OCI-M2 (cell line): ENCODE measurements around the gene BPIFB6.
"Not testable (repeated sequence)": the region's sequence is repeated elsewhere in the genome, so short reads cannot be mapped to it uniquely, and the experiment has no call there.

Experiments
- DNase-seq: peaks from one replicate; lab custom pipeline; 2025; ENCODE audit not compliant: unreplicated experiment; lab: John Stamatoyannopoulos, UW

Gene BPIFB6

GRCh38 chr20:33027769-33028751 is 3.4 kb upstream of the BPIFB6 start:
- DNase-seq: no peak

DNA sequence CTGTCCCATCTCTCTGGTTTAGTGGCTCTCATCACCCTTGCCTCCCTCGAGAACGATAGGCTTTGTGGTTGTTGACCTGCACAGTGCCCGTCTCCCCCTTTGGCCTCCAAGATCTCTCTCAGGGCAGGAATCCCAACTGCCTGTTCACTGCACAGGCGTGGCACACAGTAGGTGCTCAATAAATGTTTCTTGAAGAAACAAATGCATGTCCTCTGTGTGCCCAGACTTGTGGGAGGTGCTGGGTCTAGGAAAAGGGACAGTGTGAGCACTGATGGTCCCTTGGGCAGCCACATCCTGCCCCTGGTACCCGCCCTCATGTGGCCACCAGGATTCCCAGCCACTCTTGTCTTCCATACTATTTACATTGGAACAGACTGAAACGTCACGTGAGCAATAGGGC is 2.6 kb upstream of the BPIFB6 start:
- DNase-seq: no peak

DNA sequence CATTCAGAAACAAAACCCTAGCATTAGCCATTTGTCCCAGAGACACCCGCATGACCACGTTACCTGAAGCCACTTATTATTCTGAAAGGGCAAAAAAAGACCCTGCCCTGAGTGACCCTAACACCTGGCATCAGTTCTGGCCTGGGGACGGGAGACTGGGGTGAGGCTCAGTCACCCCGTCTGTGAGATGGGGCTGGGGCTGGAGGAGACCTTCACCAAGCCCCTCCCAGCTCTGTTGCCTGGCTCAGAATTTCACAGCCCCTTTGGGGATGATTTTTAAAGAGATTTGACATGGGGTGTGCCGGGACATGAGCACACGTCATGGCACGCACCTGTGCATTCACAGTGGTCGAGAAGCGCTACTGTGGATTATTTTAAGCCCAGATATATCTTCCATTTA is 1.4 kb upstream of the BPIFB6 start:
- DNase-seq: no peak

DNA sequence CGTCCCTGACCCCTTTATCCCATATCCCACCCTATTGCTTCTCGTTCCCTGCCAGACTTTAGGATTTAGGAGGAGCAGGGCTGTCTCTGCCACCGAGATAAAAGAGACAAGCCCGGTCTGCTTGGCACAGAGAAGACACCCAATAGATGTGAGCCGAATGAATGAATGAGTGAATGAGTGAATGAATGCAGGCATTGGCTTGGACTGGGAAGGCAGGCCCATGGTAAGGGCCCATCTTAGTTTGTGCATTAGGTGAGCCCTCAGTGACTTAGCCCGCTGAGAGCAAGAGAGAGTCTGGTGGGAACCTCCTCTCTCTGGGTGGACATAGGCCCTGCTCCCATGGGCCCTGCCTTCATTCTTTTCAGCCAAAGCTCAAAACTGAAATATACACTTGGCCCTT is 879 bp upstream of the BPIFB6 start:
- no peak for DNase-seq

DNA sequence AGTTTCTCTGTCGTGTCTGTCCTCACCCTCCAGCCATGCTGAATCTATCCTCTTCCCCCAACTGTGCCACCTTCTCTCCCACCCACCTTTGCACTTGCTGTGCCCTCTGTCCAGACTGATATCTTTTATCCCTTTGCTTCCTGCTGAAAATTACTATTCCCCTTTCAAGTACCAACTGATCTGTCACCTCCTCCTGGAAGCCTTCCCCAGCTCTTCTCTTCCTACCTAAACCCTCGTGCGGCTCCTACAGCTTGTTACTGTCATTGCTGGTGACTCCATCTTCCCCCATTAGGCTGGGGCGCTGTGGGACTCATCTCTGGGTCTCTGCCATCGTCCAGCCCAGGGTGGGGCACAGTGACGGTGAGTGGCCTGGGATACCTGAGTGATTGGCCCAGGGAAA is 1.1 kb downstream of the BPIFB6 start:
- no peak for DNase-seq

- DNase-seq: no peak
Observed at GRCh38 chr20:33033381-33033780, 1.9 kb downstream of the BPIFB6 start.

GRCh38 chr20:33034115-33034514 is 2.7 kb downstream of the BPIFB6 start:
- DNase-seq: no peak

DNA sequence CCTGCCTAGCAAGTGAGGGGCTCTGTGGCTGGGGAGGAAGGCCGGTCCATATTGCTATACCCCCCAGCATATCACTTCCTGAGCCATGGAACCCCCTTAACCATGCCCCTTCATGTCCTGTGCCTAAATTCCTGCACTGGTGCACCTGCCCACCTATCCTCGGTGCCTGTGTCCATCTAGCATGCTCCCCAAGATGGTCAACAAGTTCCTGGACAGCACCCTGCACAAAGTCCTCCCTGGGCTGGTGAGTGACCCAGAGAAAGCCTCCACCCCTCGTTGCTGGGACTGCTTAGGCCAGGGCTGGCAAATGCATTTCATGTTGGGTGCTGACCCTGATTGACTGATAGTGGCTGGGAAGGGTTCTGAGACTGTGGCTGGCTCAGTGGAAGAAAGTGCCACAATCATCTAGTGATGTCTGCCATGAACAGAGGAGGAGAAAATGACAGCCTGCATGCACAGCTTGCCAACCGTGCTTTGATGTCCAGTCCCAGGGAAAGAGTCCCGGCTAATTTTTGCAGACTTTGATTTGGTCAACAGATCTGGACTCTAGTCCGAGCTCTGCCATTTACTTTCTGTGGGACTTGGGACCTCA is 3.5 kb downstream of the BPIFB6 start:
- no peak for DNase-seq

- DNase-seq: no peak
Observed at GRCh38 chr20:33037456-33037855, 6.0 kb downstream of the BPIFB6 start.

DNA sequence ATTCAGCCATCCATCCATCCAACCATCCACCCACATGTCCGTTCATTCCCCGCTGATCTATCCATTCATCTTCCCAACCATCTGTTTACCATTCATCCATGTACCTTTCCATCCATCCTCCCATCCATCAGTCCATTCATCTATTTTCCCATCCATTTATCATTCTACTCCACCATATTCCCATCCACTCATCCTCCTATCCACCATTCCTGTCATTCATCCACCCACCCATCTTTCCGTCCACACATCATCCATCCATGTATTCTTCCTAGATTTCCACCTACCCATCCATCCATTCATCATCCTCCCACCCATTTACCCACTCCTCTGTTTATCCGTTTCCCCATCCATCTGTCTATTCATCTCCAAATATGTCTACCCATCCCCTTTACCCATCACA is 6.8 kb downstream of the BPIFB6 start:
- DNase-seq: no peak

DNA sequence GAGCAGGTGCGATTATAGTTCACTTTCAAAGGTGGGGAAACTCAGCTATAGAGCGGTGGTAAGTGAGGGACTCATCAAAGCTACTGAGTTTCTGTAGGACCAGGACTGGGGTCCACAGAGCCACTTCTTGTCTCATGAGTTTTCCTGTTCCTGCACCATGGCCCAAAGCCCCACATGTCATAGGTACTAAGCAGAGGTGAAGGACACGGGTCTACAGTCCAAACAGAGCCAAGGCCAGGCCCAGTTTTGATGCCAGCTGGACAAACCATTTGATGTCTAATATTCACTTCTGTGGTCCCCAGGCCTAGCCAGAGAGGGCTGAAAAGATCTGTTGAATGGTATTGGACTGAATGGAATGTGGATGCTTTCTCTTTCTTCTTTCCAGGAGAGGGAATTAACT is 11.0 kb downstream of the BPIFB6 start:
- no peak for DNase-seq

DNA sequence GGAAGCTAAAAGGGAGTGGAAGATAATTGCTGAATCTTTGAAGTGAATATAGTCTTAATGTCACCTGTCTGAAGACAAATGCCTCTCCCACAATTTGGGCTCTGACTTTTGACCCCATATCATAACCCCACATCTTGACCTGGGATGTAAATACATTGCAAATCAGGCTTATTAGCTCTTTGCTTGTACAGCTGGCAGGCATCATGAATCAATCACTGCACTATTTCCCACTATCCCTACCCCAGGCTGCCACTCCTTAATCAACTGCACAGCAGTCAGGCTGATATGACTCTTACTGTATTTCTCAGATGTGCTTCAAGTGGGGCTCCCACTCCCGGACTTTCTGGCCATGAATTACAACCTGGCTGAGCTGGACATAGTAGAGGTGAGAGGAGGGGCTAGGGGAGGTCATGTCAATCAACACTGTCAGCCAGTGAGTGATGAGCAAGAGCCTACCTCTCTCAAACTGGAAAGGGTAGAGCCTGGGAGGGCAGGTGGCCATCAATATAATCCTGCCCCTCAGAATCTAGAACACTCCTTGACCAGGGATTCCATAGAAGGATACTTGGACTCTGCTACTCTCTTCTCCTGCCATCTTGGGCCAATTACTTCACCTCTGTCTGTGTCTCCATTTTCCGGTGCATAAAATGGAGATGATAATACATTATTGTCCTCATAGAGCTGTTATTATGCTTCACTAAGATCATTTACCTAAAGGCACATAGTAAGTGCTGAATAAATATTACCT is 11.7 kb downstream of the BPIFB6 start:
- no peak for DNase-seq

GRCh38 chr20:33043731-33044181 is 12.3 kb downstream of the BPIFB6 start:
- no peak for DNase-seq

DNA sequence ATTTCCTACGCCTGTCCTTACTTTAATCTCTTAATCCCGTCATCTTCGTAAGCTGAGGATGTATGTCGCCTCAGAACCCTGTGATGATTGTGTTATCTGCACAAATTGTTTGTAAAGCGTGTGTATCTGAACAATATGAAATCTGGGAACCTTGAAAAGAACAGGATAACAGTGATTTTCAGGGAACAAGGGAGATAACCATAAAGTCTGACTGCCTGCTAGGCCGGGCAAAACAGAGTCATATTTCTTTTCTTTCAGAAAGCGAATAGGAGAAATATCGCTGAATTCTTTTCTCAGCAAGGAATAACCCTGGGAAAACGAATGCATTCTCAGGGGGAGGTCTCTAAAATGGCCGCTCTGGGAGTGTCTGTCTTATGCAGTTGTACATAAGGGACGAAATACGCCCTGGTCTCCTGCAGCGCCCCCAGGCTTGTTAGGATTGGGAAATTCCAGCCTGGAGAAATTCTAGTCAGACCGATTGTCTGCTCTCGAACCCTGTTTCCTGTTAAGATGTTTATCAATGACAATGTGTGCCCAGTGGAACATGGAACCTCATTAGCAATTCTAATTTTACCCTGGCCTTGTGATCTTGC is 13.8 kb downstream of the BPIFB6 start:
- DNase-seq: not testable (repeated sequence)

GRCh38 chr20:33046412-33046811 is 15.0 kb downstream of the BPIFB6 start:
- DNase-seq: no peak

GRCh38 chr20:33051333-33051732 is 19.9 kb downstream of the BPIFB6 start:
- no peak for DNase-seq

DNA sequence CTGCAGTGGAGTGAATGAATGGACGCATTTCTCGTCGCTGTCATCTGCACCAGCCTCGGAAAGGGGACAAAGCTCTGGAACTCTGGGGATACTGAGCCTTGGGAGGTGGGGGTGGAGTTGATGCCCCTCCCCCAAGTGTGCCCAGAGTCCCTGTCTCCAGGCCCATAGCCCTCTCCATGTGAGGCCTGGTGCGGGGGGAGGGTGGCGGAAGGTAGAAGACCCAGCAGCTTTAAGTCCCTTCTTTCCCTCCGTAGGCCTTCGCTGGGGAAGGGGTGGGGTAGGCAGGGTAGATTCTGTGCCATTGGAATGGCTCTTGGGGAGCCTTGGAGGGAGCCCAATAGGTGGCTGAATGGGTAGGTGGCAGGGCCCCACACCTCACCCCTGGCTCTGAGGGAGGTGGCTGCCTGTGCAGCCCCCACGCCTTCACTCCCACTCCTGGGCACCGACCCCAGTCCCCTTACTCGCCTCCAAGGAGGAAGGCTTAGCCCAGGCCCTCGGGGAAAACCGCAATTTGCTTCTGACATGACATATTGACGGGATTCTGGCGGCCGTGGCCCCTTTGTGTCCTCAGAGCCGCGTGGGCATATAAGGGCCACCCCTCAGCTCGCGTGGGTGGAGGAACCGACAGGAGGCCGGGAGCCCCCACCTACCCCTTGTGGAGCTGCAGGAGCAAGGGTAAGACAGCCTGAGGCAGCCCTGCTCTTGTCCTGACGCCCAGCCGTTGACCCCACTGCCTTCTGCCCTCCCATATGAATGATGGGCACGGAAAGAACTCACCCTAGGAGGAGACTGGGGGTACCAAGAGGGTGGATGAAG is 22.1 kb downstream of the BPIFB6 start, which contains the start of gene BPIFB3:
BPIFB3 (plus strand) TSS at position 613 of the 816 bp plus-strand sequence. CDS start 1,533 bp downstream, outside the sequence.
- no peak for DNase-seq

DNA sequence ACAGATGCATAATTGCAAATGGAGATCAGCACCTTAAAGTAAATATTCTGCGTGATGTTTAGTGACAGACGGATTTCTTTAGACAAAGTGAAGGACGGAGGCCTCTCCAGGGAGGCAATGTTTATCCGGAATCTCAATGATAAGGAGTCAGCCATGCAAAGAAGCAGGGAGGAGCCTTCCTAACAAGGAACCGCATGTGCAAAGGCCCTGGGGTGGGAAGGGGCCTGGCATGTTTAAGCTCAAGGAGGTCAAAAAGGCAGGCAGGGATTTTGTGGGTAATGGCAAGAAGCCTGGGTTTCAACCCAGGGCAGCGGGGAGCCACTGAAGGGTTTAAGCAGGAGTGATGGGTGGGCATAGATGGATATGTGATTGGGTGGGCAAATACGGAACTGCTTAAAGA is 22.9 kb downstream of the BPIFB6 start:
- DNase-seq: no peak

DNA sequence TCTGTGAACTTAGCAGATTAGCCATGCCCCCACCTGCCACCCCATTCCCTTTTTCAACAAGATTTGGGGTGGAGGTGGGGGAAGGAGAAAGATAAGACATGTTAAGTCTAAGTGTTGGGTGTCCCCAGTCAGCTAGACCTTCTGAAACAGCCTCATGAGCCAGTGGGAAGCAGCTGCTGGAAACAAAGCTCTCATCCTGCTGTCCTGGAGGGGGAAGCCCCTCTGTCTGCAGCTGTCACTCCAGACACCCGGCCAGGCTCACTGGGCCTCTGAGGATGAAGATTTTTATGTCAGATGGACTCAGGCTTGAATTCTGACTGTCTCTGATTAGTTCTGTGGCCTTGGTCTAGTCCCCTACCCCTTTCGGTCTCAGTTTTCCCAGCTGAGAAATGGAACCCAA is 23.3 kb downstream of the BPIFB6 start:
- DNase-seq: no peak

DNA sequence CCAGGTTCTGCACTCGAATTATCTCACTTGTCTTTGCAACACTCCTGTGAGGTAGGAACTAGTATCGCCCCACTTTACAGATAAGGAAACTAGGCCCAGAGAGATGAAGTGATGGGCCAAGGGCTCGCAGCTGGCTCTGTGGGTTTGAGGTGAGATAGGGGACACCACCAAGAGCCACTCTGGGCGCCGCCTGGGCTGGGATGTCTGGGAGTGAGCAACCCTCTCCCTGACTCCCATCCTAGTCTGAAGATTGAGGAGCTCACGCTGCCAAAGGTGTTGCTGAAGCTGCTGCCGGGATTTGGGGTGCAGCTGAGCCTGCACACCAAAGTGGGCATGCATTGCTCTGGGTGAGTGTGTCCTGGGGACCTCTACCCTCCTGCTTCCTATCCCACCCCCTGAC is 27.7 kb downstream of the BPIFB6 start:
- no peak for DNase-seq
